ENCODE results near the gene FGR. TPM values are rescaled to one million over a fixed set of nuclear protein-coding genes. Genes with fewer than 3 reads are reported as not detected.

FGR gene
- total and polyA plus RNA-seq, 2 donors (not counting 1 experiment from before 2014, with no cell fraction given), result 57.0 to 295 TPM

- POLR2A ChIA-PET, result interaction anchor here (0.6 to 1.8 kb wide), 5 partner anchors 56 to 561 kb away, joined by 3 to 6 read pairs (median 3); partner anchors contain the start of genes FAM76A and XKR8
- Histone ChIP-seq H3K27me3 (replicated peaks in 1 of 4; ENCODE audit: control extremely low read depth in 1 of 4, control insufficient read depth in 3 of 4, insufficient read depth in 4 of 4, low read length in 3 of 4) (no peaks in the 10 kb centered on the region), H3K36me3 (replicated peaks in 1 of 2; ENCODE audit: control extremely low read depth in 1 of 2, control insufficient read depth in 1 of 2, extremely low read depth in 1 of 2, insufficient read depth in 2 of 2, low read length in 1 of 2) (peaks cover 0 to 1% of the 10 kb centered on the region in 2 experiments), H3K4me3 (ENCODE audit: control extremely low read depth in 1 of 5, extremely low read depth in 1 of 5, insufficient read depth in 1 of 5, low read depth in 2 of 5, low read length in 4 of 5) (no peak overlapping the region), H3K4me1 (ENCODE audit: control insufficient read depth in 2 of 2, insufficient read depth in 2 of 2, low read length in 2 of 2) (peaks cover 14 to 24% of the 10 kb centered on the region in 2 donors), H3K4me2 (replicated peaks; ENCODE audit: low read depth, low read length, poor library complexity, severe bottlenecking) (peak overlapping the region; percentile 88), H3K79me2 (ENCODE audit: control insufficient read depth, insufficient read depth, low read length) (peaks cover 15% of the 10 kb centered on the region), H2AFZ (ENCODE audit: insufficient read depth, low read depth, low read length, poor library complexity, severe bottlenecking) (no peak overlapping the region), H3K9ac (ENCODE audit: low read length) (no peak overlapping the region), H3K9me3 (ENCODE audit: control extremely low read depth in 1 of 3, control insufficient read depth in 2 of 3, insufficient read depth in 1 of 3, low read length in 2 of 3) (no peaks in the 10 kb centered on the region), H3K27ac (ENCODE audit: low read length in 2 of 2) (no peak overlapping the region), H4K20me1 (ENCODE audit: control insufficient read depth, insufficient read depth, low read length, poor library complexity, severe bottlenecking) (no peaks in the 10 kb centered on the region)
- Mint-ChIP-seq H3K4me1 (peaks cover 26% of the 10 kb centered on the region), H3K4me3 (peak overlapping the region; percentile 79), H3K9me3 (ENCODE audit: insufficient read depth) (no peaks in the 10 kb centered on the region), H3K27me3 (no peaks in the 10 kb centered on the region), H3K27ac (no peak overlapping the region)
- no peak for DNase-seq
- WGBS (ENCODE audit: insufficient coverage), result 93% methylated on average over 2 of the region's 4 CpGs
- intact Hi-C loops (cut with micrococcal nuclease), result loop anchor here (10.0 kb wide), 1 partner anchor 565 kb away; no protein-coding TSS in a partner anchor
- CTCF ChIA-PET, result interaction anchor here (0.6 to 4.1 kb wide), 55 partner anchors 8 to 591 kb away, joined by 3 to 65 read pairs (median 4); partner anchors contain the start of genes AHDC1, FAM76A, PPP1R8 and STX12
- no peak for ATAC-seq (ENCODE audit: low read depth)
- no peak for TF ChIP-seq EZH2 (IDR thresholded peaks at IDR 0.05; ENCODE audit: borderline replicate concordance, insufficient read depth, low read depth, low read length, poor library complexity, severe bottlenecking)
- TF ChIP-seq CTCF (IDR thresholded peaks at IDR 0.05), result no peak
These were observed 34.9 kb upstream of the FGR start for GRCh38 chr1:27669876-27670275.
